GM12872 (cell line): ENCODE results near the gene DDX47.

Experiments
- TF ChIP-seq, protein P1 (sequence below): IDR thresholded peaks from 3 replicates; pipeline ENCODE4 v1.5.1; 2011; ENCODE audit warnings: low read depth, mild to moderate bottlenecking, low read length, moderate library complexity; ENCODE audit not compliant: insufficient read depth

Gene DDX47

DNA sequence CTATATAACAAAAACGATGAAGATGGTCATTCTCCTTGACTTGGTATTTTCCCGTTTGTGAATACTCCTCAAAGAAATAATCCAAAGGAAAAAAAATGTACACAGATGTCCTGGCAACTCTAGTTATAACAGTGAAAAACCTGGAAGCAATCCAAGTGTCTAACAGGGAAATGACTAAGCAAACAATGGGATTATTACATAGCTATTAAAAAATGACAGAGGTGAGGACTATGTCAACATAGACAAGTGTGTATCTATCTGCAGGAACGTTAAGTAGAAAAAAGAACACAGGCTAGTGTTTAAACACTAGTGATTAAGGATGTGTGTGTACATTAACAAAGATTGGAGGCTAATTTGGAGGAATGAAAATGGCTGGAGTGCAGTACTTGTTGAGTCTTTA lies 33.6 kb upstream of the DDX47 start:
- TF ChIP-seq, protein P1, sequence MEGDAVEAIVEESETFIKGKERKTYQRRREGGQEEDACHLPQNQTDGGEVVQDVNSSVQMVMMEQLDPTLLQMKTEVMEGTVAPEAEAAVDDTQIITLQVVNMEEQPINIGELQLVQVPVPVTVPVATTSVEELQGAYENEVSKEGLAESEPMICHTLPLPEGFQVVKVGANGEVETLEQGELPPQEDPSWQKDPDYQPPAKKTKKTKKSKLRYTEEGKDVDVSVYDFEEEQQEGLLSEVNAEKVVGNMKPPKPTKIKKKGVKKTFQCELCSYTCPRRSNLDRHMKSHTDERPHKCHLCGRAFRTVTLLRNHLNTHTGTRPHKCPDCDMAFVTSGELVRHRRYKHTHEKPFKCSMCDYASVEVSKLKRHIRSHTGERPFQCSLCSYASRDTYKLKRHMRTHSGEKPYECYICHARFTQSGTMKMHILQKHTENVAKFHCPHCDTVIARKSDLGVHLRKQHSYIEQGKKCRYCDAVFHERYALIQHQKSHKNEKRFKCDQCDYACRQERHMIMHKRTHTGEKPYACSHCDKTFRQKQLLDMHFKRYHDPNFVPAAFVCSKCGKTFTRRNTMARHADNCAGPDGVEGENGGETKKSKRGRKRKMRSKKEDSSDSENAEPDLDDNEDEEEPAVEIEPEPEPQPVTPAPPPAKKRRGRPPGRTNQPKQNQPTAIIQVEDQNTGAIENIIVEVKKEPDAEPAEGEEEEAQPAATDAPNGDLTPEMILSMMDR = no peak

DNA sequence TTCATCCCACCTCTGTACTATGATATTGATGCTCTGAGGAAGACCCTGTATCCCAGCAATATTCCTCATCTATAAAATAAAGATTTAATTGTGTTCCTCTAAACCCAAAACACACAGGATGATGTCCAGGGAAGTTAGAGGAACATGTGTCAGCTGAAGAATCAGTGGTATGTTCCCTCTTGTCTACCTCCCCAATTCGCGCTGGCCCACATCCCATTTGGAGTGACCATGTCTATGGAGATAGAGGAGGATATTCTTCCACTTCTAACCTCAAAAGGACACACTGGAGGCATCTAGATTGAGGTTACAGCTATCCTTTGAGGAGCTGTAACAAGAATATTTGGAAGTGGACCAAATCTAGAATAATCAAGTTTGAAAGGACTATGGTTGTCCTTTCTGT lies 29.0 kb upstream of the DDX47 start:
- TF ChIP-seq, protein P1 = no peak

DNA sequence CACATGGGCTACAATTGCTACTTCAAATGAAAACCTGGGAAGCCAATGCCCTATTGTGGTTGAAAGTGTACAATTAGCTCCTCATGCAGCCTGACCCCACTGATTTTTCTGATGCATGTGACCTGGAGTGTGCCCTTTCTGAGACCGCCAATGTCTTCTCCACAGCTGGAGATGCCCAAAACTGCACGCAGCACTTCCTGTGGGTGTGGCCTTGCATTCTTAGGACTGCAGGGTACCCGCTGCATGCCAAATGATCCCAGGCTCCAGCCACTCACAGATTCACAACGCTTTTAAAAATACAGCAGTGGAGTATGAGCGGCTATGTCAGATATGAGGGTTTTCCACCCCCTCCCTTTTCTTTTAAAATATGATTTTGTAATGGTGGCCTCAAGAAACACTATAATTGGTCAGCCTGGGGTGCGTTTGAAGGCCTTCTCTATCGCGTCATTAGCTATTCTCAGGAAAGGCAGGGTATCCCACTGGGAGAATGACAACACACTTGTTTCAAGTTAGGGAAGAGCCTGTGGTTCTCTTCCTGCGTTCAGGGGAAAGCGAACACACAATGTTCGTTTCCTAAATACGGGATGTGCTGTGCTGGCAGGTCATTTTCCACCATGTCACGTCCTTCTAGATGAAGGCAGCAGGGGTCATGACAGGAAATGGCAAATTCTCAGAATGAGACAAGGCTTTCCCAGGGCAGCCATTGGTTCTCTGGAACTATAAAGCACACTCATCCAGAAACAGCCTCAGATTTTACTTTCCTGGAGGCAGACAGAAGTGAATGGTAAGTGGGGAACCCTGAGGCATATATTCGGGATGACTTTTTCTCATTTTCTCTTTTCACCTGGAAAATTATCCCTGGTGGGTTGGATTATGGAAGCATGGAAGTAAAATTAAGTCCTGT lies 28.0 kb upstream of the DDX47 start, which contains the start of gene APOLD1:
Gene APOLD1 (plus strand): TSS at position 749 of the 904 bp plus-strand sequence. CDS start 33 bp downstream, at position 782.
- TF ChIP-seq, protein P1 = no peak

DNA sequence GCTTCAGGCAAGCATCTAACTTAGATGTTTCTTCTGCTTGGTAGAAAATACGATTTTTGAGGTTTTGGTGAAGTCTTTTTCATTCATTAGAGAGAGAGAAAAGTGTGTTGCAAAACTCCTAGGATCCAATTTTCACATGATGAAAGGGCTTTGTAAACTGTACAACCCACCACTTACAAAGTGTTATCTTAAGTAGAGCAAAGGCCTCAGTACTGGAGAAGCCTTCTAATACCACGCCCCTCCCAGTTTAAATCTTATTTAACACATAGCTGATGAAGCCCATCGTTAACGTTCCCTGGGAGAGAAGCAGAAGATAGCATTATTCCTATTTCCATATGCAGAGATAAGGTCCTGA lies 26.8 kb upstream of the DDX47 start:
- TF ChIP-seq, protein P1 = no peak

DNA sequence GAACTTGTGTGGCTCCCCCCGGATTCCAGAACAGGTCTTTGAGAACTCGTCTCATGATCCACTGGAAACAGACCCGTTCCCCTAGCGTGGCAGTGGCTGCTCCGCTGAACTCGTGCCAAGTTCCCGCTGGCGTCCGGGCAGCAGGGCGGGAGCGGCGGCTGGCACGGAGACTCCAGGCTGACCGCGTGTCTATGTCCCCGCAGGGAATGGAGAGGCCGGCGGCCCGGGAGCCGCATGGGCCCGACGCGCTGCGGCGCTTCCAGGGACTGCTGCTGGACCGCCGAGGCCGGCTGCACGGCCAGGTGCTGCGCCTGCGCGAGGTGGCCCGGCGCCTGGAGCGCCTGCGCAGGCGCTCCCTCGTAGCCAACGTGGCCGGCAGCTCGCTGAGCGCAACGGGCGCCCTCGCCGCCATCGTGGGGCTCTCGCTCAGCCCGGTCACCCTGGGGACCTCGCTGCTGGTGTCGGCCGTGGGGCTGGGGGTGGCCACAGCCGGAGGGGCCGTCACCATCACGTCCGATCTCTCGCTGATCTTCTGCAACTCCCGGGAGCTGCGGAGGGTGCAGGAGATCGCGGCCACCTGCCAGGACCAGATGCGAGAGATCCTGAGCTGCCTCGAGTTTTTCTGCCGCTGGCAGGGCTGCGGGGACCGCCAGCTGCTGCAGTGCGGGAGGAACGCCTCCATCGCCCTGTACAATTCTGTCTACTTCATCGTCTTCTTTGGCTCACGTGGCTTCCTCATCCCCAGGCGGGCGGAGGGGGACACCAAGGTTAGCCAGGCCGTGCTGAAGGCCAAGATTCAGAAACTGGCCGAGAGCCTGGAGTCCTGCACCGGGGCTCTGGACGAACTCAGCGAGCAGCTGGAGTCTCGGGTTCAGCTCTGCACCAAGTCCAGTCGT lies 26.2 kb upstream of the DDX47 start:
- TF ChIP-seq, protein P1 = no peak

DNA sequence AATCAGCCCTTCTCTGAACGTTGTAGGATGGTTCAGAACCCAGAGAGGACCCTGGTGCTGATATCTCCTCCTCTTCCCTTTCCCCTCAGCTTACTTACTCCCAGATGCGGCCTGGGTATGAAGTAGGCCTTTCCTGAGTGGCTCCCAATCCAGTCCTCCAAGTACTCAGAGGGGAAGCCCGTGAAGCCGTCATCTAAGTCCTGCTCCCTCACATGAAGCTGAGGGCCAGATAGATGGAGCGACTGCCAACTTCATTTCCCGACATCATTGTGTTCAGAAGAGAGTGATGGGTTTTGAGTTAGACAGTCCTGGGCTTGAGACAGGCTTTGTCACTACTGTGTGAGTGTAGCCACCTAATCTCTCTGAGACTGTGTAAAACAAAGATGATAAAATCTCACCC lies 25.0 kb upstream of the DDX47 start:
- TF ChIP-seq, protein P1 = no peak
